ENCODE results near the gene HNRNPUL1. TPM values are rescaled to one million over a fixed set of nuclear protein-coding genes. Genes with fewer than 3 reads are reported as not detected.

The HNRNPUL1 gene
- total and polyA plus RNA-seq, 2 of the 8 experiments (the other 6 are each of a cell fraction or from before 2014, with no cell fraction given): 99.5 to 264 TPM

GRCh38 chr19:41325640-41325946 is 61.4 kb downstream of the HNRNPUL1 start:
- Histone ChIP-seq H3K27ac (ENCODE audit: low read depth, low read length) (no peak overlapping the region), H3K9me3 (ENCODE audit: insufficient read depth in 2 of 2, low read depth in 1 of 2, low read length in 1 of 2) (no peaks in the 10 kb centered on the region), H2AFZ (ENCODE audit: low read length) (no peak overlapping the region), H2AK5ac (ENCODE audit: low read depth, low read length) (0 out of 2 replicates have a peak overlapping the region, but pooled peaks have one; percentile 39), H3K56ac (replicated peaks; ENCODE audit: insufficient read length, low read depth, low read length) (no peak overlapping the region), H3K4me1 (replicated peaks in 1 of 4; ENCODE audit: control insufficient read depth in 3 of 4, insufficient read depth in 4 of 4, low read length in 3 of 4) (peaks cover 15 to 32% (median 23%) of the 10 kb centered on the region in 4 experiments), H4K5ac (ENCODE audit: insufficient read length, low read depth, low read length) (no peak overlapping the region), H3K23me2 (ENCODE audit: low read depth, low read length) (peaks cover 17% of the 10 kb centered on the region), H4K8ac (ENCODE audit: extremely low read depth, insufficient read depth, low read length) (no peak overlapping the region), H3K14ac (ENCODE audit: insufficient read length) (no peak overlapping the region), H3K9ac (replicated peaks in 1 of 4; ENCODE audit: extremely low read depth in 1 of 4, low read depth in 3 of 4, low read length in 3 of 4) (no peak overlapping the region), H3K18ac (ENCODE audit: extremely low read depth, low read length) (no peak overlapping the region), H2BK15ac (ENCODE audit: low read length) (no peak overlapping the region), H3K79me2 (ENCODE audit: control insufficient read depth in 1 of 2, insufficient read depth in 2 of 2, low read length in 2 of 2) (no peaks in the 10 kb centered on the region), H3K27me3 (replicated peaks in 1 of 4; ENCODE audit: control insufficient read depth in 3 of 4, extremely low read depth in 1 of 4, insufficient read depth in 3 of 4, low read length in 3 of 4) (peaks cover 0 to 6% (median 0%) of the 10 kb centered on the region in 4 experiments; a peak in 3 of 7 replicates), H3K23ac (ENCODE audit: insufficient read length) (no peak overlapping the region), H3K36me3 (ENCODE audit: control insufficient read depth in 2 of 4, insufficient read depth in 4 of 4, low read length in 3 of 4) (peaks cover 0 to under 1% (median 0%) of the 10 kb centered on the region in 4 experiments; a peak in 4 of 8 replicates), H2BK120ac (replicated peaks; ENCODE audit: low read depth, low read length) (no peak overlapping the region), H3K4me3 (ENCODE audit: extremely low read depth in 1 of 4, insufficient read depth in 2 of 4, low read depth in 3 of 4, low read length in 4 of 4) (peak overlapping the region; percentile 43 to 55 (median 50); a peak in 7 of 8 replicates), H2BK20ac (ENCODE audit: low read length) (no peak overlapping the region), H4K91ac (replicated peaks; ENCODE audit: insufficient read length, low read length) (no peak overlapping the region), H4K20me1 (replicated peaks in 1 of 2; ENCODE audit: control insufficient read depth in 1 of 2, insufficient read depth in 2 of 2, low read length in 2 of 2) (peaks cover 0 to 5% of the 10 kb centered on the region in 2 experiments), H2BK5ac (ENCODE audit: low read depth, low read length) (peak overlapping the region; percentile 85), H3K4ac (replicated peaks; ENCODE audit: insufficient read length, low read depth, low read length) (no peak overlapping the region), H3K79me1 (ENCODE audit: low read depth, low read length) (no peaks in the 10 kb centered on the region), H2BK12ac (ENCODE audit: low read depth, low read length) (no peak overlapping the region), H3K4me2 (ENCODE audit: insufficient read depth in 1 of 2, low read depth in 2 of 2, low read length in 2 of 2) (peak overlapping the region; percentile 97 to 98)
- POLR2A ChIA-PET (ENCODE audit: partially characterized antibody): interaction anchor here (0.6 to 12.6 kb wide), 11 partner anchors 9 to 118 kb away, joined by 3 to 137 read pairs (median 4); partner anchors contain the start of genes CCDC97 and DMAC2
- FAIRE-seq (no peak), DNase-seq (ENCODE audit: low read depth in 1 of 2, low spot score in 2 of 2) (peak in 1 of 2 experiments; percentile 52)
- CTCF ChIA-PET (ENCODE audit: partially characterized antibody): interaction anchor here (0.9 to 1.2 kb wide), 2 partner anchors 27 to 53 kb away, joined by 4 read pairs; no protein-coding TSS in a partner anchor
- 0% methylated on average over 3 of the region's 10 CpGs; no CpG with 5 or more reads in 1 of the 2 experiments for WGBS, 2 experiments (ENCODE audit: extremely low coverage in 1 of 2, insufficient coverage in 1 of 2, insufficient read length in 1 of 2, insufficient replicate concordance in 2 of 2, low coverage in 1 of 2, low lambda C conversion rate in 2 of 2, missing lambda C conversion rate in 1 of 2)
- TF ChIP-seq HDAC6 (IDR thresholded peaks at IDR 0.05; ENCODE audit: low read depth, low read length): no peak
- no peak for TF ChIP-seq SAP30 (IDR thresholded peaks at IDR 0.05; ENCODE audit: insufficient read depth, insufficient replicate concordance, low read length)
